K562 (cell line): ENCODE measurements around the gene NXF3. TPM values are rescaled to one million over a fixed set of nuclear protein-coding genes. Genes with fewer than 3 reads are reported as not detected.

Source experiments
- BDP1 ChIP-seq: IDR thresholded peaks from 3 replicates; pipeline ENCODE4 v1.6.1; 2011; ENCODE audit not compliant: insufficient read length, insufficient read depth
- BRD4 ChIP-seq: fragments of 200-600 bp; sonication (generic); IDR thresholded peaks from 2 replicates; pipeline ENCODE4 v1.6.1; 2017; ENCODE audit warnings: inconsistent platforms
- BRD9 ChIP-seq: fragments of 450-650 bp; IDR thresholded peaks from 2 replicates; pipeline ENCODE4 v1.6.1; 2018; ENCODE audit warnings: low read depth; ENCODE audit not compliant: partially characterized antibody
- CC2D1A ChIP-seq: fragments of 450-650 bp; IDR thresholded peaks from 2 replicates; pipeline ENCODE4 v1.6.1; 2017; ENCODE audit warnings: mild to moderate bottlenecking
- ETV6 ChIP-seq, 3 experiments: fragments of 150-350 bp in 1 of 3; sonication (generic) in 1 of 3; formaldehyde crosslinking in 1 of 3; IDR thresholded peaks; 2 replicates each; pipeline versions ENCODE4 v1.6.1 to v1.8.0; 2014 to 2022; ENCODE audit warnings: borderline replicate concordance in 2 of 3, low read depth in 2 of 3, antibody characterized with exemption in 1 of 3, low read length in 1 of 3, mild to moderate bottlenecking in 1 of 3, missing genetic modification reagents in 1 of 3
- HMG20B ChIP-seq: fragments of 250-450 bp; sonication (Bioruptor Pico); IDR thresholded peaks from 2 replicates; pipeline ENCODE4 v1.5.0; 2021; ENCODE audit warnings: mild to moderate bottlenecking
- ID3 ChIP-seq, 2 experiments: fragments of 250-450 bp in 1 of 2; fragments of 450-650 bp in 1 of 2; sonication (Bioruptor Pico) in 1 of 2; IDR thresholded peaks; 2 replicates each; pipeline versions ENCODE4 v1.6.1 to v1.8.0; 2016 to 2021; ENCODE audit warnings: mild to moderate bottlenecking in 2 of 2, moderate library complexity in 2 of 2, missing compliant biosample characterization in 1 of 2, missing genetic modification characterization in 1 of 2
- KDM1A ChIP-seq, 2 experiments: fragments of 450-650 bp; IDR thresholded peaks; 2 replicates each; pipeline ENCODE4 v1.6.1; 2016; ENCODE audit warnings: mild to moderate bottlenecking in 2 of 2
- MAZ ChIP-seq, 2 experiments: fragments of 450-650 bp in 1 of 2; sonication (generic) in 1 of 2; formaldehyde crosslinking; IDR thresholded peaks in 1 of 2; conservative IDR thresholded peaks in 1 of 2; 2 replicates each; pipeline versions ENCODE4 v1.4.0 to v1.5.0; 2020; ENCODE audit warnings: mild to moderate bottlenecking in 1 of 2, missing genetic modification reagents in 1 of 2
- MLX ChIP-seq, 2 experiments: fragments of 450-650 bp in 1 of 2; sonication (generic) in 1 of 2; formaldehyde crosslinking; conservative IDR thresholded peaks; 2 replicates each; pipeline versions ENCODE4 v1.4.0 to v1.8.1; 2020 to 2022; ENCODE audit warnings: mild to moderate bottlenecking in 1 of 2, missing genetic modification reagents in 1 of 2
- MYC ChIP-seq, 2 experiments: fragments of 250-450 bp in 1 of 2; sonication (Bioruptor Pico) in 1 of 2; IDR thresholded peaks; 2 replicates each; pipeline versions ENCODE4 v1.5.1 to v1.6.1; 2012 to 2021; ENCODE audit warnings: low read depth in 2 of 2, borderline replicate concordance in 1 of 2, improper control_type of control experiment in 1 of 2, low read length in 1 of 2, mild to moderate bottlenecking in 1 of 2, moderate library complexity in 1 of 2
- POLR2G ChIP-seq: fragments of 200-400 bp; formaldehyde crosslinking; IDR thresholded peaks from 2 replicates; pipeline ENCODE4 v1.6.1; 2017; ENCODE audit warnings: low read depth, mild to moderate bottlenecking, antibody characterized with exemption, low read length, moderate library complexity
- PTRF ChIP-seq: fragments of 450-650 bp; IDR thresholded peaks from 2 replicates; pipeline ENCODE4 v1.6.1; 2016; ENCODE audit warnings: mild to moderate bottlenecking, missing genetic modification characterization, missing compliant biosample characterization
- SIX5 ChIP-seq, 2 experiments: IDR thresholded peaks; 2 replicates each; pipeline ENCODE4 v1.6.1; 2011; ENCODE audit warnings: low read length in 2 of 2, borderline replicate concordance in 1 of 2, low read depth in 1 of 2, mild to moderate bottlenecking in 1 of 2, moderate library complexity in 1 of 2; ENCODE audit not compliant: insufficient read depth in 1 of 2
- SMAD1 ChIP-seq: fragments of 150-350 bp; IDR thresholded peaks from 2 replicates; pipeline ENCODE4 v1.6.1; 2014; ENCODE audit warnings: low read length, low read depth; ENCODE audit not compliant: partially characterized antibody
- TAF9B ChIP-seq: fragments of 450-650 bp; IDR thresholded peaks from 2 replicates; pipeline ENCODE4 v1.6.1; 2018; ENCODE audit warnings: mild to moderate bottlenecking; ENCODE audit not compliant: partially characterized antibody
- TBL1XR1 ChIP-seq, 2 experiments: IDR thresholded peaks; 2 replicates each; pipeline ENCODE4 v1.6.1; 2012; ENCODE audit warnings: improper control_type of control experiment in 2 of 2, low read length in 2 of 2, mild to moderate bottlenecking in 1 of 2
- TSC22D4 ChIP-seq: fragments of 450-650 bp; IDR thresholded peaks from 2 replicates; pipeline ENCODE4 v1.6.1; 2016; ENCODE audit warnings: missing genetic modification characterization, missing biosample characterization, control low read depth
- WHSC1 ChIP-seq: IDR thresholded peaks from one replicate; pipeline ENCODE4 v1.6.1; 2012; ENCODE audit warnings: low read length, control low read depth, inconsistent platforms
- ZBTB7A ChIP-seq: IDR thresholded peaks from 2 replicates; pipeline ENCODE4 v1.6.1; 2011; ENCODE audit warnings: low read depth, mild to moderate bottlenecking, low read length, moderate library complexity, borderline replicate concordance; ENCODE audit not compliant: control insufficient read depth
- ZEB2 ChIP-seq: fragments of 450-650 bp; IDR thresholded peaks from 2 replicates; pipeline ENCODE4 v1.6.1; 2016
- ZNF184 ChIP-seq: sonication (generic); formaldehyde crosslinking; IDR thresholded peaks from 2 replicates; pipeline ENCODE4 v1.5.0; 2020; ENCODE audit warnings: missing genetic modification reagents
- ZNF444 ChIP-seq: fragments of 250-450 bp; sonication (Bioruptor Pico); IDR thresholded peaks from 2 replicates; pipeline ENCODE4 v1.4.0; 2020; ENCODE audit warnings: mild to moderate bottlenecking, moderate library complexity
- polyA plus RNA-seq, 8 experiments: library from polyadenylated mRNA; depleted of rRNA in 4 of 8; stranded (reverse) in 5 of 8; unstranded in 3 of 8; fragments of >200 nt; fragmentation: Nextera tagmentation in 2 of 8; fragmentation: Illumina TruSeq in 1 of 8; extraction: Ambion mirVana in 2 of 8; extraction: Trizol in 1 of 8; gene quantifications; 2 replicates each; pipeline versions ENCODE4 v1.2.1 to v1.2.3, GENCODE V29; 2011 to 2014; ENCODE audit warnings: inconsistent platforms in 1 of 8, missing spikeins in 1 of 8
- total RNA-seq, 7 experiments: library from RNA; depleted of rRNA in 6 of 7; stranded (reverse); fragments of >200 nt in 6 of 7; fragmentation: Illumina TruSeq in 2 of 7; extraction: Trizol in 2 of 7; gene quantifications; 2 replicates each; pipeline versions ENCODE4 v1.2.1 to v1.2.3, GENCODE V29; 2011 to 2021; ENCODE audit warnings: low replicate concordance in 1 of 7
- TF ChIP-seq, protein P1 (sequence below): fragments of 250-450 bp; sonication (Bioruptor Pico); IDR thresholded peaks from 2 replicates; pipeline ENCODE4 v1.4.0; 2020; ENCODE audit warnings: mild to moderate bottlenecking, moderate library complexity
- TF ChIP-seq, protein P2 (sequence below): fragments of 250-450 bp; sonication (Bioruptor Pico); IDR thresholded peaks from 2 replicates; pipeline ENCODE4 v1.5.0; 2021

NXF3 gene
- total and polyA plus RNA-seq, 9 of the 15 experiments (the other 6 are each of a cell fraction or from before 2014, with no cell fraction given), result 0.18 to 0.40 (median 0.28) TPM; not detected in 2

GRCh38 chrX:103098488-103098887 is 5.5 kb upstream of the NXF3 start (continued):
- TF ChIP-seq, protein P1, sequence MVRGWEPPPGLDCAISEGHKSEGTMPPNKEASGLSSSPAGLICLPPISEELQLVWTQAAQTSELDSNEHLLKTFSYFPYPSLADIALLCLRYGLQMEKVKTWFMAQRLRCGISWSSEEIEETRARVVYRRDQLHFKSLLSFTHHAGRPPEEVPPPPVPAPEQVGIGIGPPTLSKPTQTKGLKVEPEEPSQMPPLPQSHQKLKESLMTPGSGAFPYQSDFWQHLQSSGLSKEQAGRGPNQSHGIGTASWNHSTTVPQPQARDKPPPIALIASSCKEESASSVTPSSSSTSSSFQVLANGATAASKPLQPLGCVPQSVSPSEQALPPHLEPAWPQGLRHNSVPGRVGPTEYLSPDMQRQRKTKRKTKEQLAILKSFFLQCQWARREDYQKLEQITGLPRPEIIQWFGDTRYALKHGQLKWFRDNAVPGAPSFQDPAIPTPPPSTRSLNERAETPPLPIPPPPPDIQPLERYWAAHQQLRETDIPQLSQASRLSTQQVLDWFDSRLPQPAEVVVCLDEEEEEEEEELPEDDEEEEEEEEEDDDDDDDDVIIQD (CRISPR knock-in tag), result peak; percentile 97
- TF ChIP-seq ZBTB7A (no peak), MAZ (CRISPR knock-in tag; conservative IDR thresholded peaks at IDR 0.05 in 1 of 2, IDR thresholded peaks at IDR 0.05 in 1 of 2) (peak in 1 of 2 experiments; percentile 83; a peak in 2 of 4 replicates), BRD9 (no peak), WHSC1 (no peak), ZEB2 (no peak), SMAD1 (no peak), MYC (IDR thresholded peaks at IDR 0.05; ENCODE audit: low read depth, low read length) (no peak), MYC (CRISPR knock-in tag; IDR thresholded peaks at IDR 0.05; ENCODE audit: borderline replicate concordance, low read depth) (peak; percentile 87; the same call in 1 of the 2 replicates), PTRF (peak; percentile 98), KDM1A (IDR thresholded peaks at IDR 0.05) (peak; percentile 51 to 61; a peak in 2 of 4 replicates), ID3 (CRISPR knock-in tag; IDR thresholded peaks at IDR 0.05) (peak; percentile 93), ID3 (tag; IDR thresholded peaks at IDR 0.05) (peak; percentile 99), MLX (CRISPR knock-in tag; conservative IDR thresholded peaks at IDR 0.05) (no peak), HMG20B (no peak), CC2D1A (no peak), BDP1 (no peak), TBL1XR1 (IDR thresholded peaks at IDR 0.05; ENCODE audit: low read length in 2 of 2) (peak in 1 of 2 experiments; percentile 46; a peak in 1 of 4 replicates), BRD4 (no peak), ETV6 (IDR thresholded peaks at IDR 0.05; ENCODE audit: borderline replicate concordance in 1 of 2, low read depth in 2 of 2, low read length in 1 of 2) (no peak), ETV6 (CRISPR knock-in tag; IDR thresholded peaks at IDR 0.05; ENCODE audit: borderline replicate concordance) (no peak), POLR2G (no peak), SIX5 (IDR thresholded peaks at IDR 0.05; ENCODE audit: borderline replicate concordance in 1 of 2, insufficient read depth in 1 of 2, low read depth in 1 of 2, low read length in 2 of 2) (no peak), ZNF184 (CRISPR knock-in tag) (no peak), TAF9B (no peak), TSC22D4 (tag) (no peak), ZNF444 (peak; percentile 73; the same call in 1 of the 2 replicates)
- TF ChIP-seq, protein P2, sequence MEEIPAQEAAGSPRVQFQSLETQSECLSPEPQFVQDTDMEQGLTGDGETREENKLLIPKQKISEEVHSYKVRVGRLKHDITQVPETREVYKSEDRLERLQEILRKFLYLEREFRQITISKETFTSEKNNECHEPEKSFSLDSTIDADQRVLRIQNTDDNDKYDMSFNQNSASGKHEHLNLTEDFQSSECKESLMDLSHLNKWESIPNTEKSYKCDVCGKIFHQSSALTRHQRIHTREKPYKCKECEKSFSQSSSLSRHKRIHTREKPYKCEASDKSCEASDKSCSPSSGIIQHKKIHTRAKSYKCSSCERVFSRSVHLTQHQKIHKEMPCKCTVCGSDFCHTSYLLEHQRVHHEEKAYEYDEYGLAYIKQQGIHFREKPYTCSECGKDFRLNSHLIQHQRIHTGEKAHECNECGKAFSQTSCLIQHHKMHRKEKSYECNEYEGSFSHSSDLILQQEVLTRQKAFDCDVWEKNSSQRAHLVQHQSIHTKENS (CRISPR knock-in tag), result no peak
